ENCODE measurements around the gene FUT4.
"Not testable (repeated sequence)": the region's sequence is repeated elsewhere in the genome, so short reads cannot be mapped to it uniquely, and the experiment has no call there.

GRCh38 chr11:94555752-94556329 lies 12.1 kb downstream of the FUT4 start:
- not testable (repeated sequence) for TF ChIP-seq CTCF, POLR2A, EP300 (IDR thresholded peaks at IDR 0.05)

Data from stomach (tissue), 4 donors.